Body of pancreas (tissue), 4 donors: ENCODE measurements around the gene ZC3H7B.

Experiments
- CTCF ChIP-seq, 7 experiments: fragments of 450-650 bp in 4 of 7; fragments of 200-600 bp in 3 of 7; sonication (generic) in 3 of 7; IDR thresholded peaks; one replicate each; pipeline ENCODE4 v1.5.1; 2016 to 2019; ENCODE audit warnings: antibody characterized with exemption in 7 of 7
- POLR2A ChIP-seq, 3 donors: fragments of 450-650 bp; IDR thresholded peaks; one replicate each; pipeline ENCODE4 v1.6.1; 2016; ENCODE audit warnings: antibody characterized with exemption in 3 of 3, mild to moderate bottlenecking in 2 of 3

GRCh38 chr22:41308054-41308453 is 6.7 kb downstream of the ZC3H7B start:
- TF ChIP-seq POLR2A (IDR thresholded peaks at IDR 0.05) (no peak), CTCF (IDR thresholded peaks at IDR 0.05) (no peak)
